ENCODE measurements around the gene NELFB. TPM values are rescaled to one million over a fixed set of nuclear protein-coding genes. Genes with fewer than 3 reads are reported as not detected.

Gene NELFB
- total RNA-seq, 1 experiment from 2014 or later, result 40.5 TPM

- Mint-ChIP-seq H3K9me3 (ENCODE audit: unreplicated experiment) (no peaks in the 10 kb centered on the region), H3K36me3 (ENCODE audit: insufficient read depth, unreplicated experiment) (peaks cover 14% of the 10 kb centered on the region), H3K4me3 (ENCODE audit: unreplicated experiment) (no peak overlapping the region), H3K4me1 (ENCODE audit: insufficient read depth, unreplicated experiment) (peaks cover 25% of the 10 kb centered on the region), H3K27me3 (ENCODE audit: insufficient read depth, unreplicated experiment) (no peaks in the 10 kb centered on the region), H3K27ac (ENCODE audit: low read depth, unreplicated experiment) (no peak overlapping the region)
- TF ChIP-seq, protein P1, sequence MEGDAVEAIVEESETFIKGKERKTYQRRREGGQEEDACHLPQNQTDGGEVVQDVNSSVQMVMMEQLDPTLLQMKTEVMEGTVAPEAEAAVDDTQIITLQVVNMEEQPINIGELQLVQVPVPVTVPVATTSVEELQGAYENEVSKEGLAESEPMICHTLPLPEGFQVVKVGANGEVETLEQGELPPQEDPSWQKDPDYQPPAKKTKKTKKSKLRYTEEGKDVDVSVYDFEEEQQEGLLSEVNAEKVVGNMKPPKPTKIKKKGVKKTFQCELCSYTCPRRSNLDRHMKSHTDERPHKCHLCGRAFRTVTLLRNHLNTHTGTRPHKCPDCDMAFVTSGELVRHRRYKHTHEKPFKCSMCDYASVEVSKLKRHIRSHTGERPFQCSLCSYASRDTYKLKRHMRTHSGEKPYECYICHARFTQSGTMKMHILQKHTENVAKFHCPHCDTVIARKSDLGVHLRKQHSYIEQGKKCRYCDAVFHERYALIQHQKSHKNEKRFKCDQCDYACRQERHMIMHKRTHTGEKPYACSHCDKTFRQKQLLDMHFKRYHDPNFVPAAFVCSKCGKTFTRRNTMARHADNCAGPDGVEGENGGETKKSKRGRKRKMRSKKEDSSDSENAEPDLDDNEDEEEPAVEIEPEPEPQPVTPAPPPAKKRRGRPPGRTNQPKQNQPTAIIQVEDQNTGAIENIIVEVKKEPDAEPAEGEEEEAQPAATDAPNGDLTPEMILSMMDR (IDR thresholded peaks at IDR 0.05; ENCODE audit: unreplicated experiment), result no peak
- POLR2A ChIA-PET, result interaction anchor here (0.7 to 2.0 kb wide), 3 partner anchors 8 to 35 kb away, joined by 3 to 9 read pairs (median 5); partner anchors contain the start of gene TUBB4B
- BruUV-seq (replicated peaks), result no TSS peak
- no peak for DNase-seq (ENCODE audit: unreplicated experiment)
- CTCF ChIA-PET, result interaction anchor here (2.2 kb wide), 1 partner anchor 39 kb away, joined by 8 read pairs; no protein-coding TSS in a partner anchor
- intact Hi-C loops (cut with micrococcal nuclease), result no loop called here
Observed at GRCh38 chr9:137275588-137276472, 20.7 kb downstream of the NELFB start.

DNA sequence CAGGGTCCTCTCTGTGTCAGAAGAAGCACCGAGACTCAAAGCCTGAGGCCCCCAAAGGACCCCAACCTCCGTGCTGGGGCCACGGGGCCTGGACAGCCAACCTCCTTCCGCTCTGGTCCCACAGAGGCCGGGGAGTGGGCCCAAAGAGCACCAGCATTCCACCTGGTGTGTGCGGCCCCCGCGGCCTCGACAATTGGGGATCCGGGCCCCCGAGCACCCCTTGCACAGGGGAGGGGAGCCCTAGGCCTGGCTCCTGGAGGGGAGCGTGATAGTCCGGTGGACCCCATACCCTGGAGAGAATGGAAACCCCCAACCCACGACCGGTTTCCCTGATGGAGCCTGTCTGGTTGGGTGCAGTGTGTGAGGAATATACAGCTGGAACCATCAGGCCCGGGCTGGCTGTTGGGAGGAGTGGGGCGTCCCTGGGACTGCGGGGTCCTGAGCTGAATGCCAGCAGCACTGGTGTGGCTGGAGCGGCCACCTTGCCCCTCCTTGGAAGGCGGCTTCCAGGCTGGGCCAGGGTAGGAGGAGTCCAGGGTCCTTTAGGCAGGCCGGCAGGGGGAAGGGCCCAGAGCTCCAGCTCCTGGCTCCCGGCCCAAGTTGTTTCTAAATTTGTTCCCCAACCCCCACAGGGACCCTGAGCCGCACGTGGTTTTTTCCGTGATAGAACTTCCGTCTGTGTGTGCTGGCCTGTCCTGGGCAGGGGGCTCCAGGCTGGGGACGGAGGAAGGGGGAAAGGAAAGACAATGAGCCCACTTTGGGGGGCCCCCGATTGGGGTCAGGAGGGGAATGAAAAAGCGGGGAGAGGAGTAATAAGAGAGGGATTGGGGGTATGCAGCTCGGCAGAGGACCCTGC is 21.6 kb downstream of the NELFB start:
- Mint-ChIP-seq H3K4me3 (ENCODE audit: unreplicated experiment) (peak overlapping the region; percentile 72), H3K27ac (ENCODE audit: low read depth, unreplicated experiment) (peak overlapping the region; percentile 89), H3K9me3 (ENCODE audit: unreplicated experiment) (no peaks in the 10 kb centered on the region), H3K27me3 (ENCODE audit: insufficient read depth, unreplicated experiment) (no peaks in the 10 kb centered on the region), H3K4me1 (ENCODE audit: insufficient read depth, unreplicated experiment) (peaks cover 25% of the 10 kb centered on the region), H3K36me3 (ENCODE audit: insufficient read depth, unreplicated experiment) (peaks cover 7% of the 10 kb centered on the region)
- POLR2A ChIA-PET, result interaction anchor here (0.7 to 2.0 kb wide), 10 partner anchors 10 to 258 kb away, joined by 3 to 13 read pairs (median 4); partner anchors contain the start of genes NELFB, SSNA1 and TUBB4B
- no TSS peak for BruUV-seq (replicated peaks)
- CTCF ChIA-PET, result interaction anchor here (0.6 to 2.2 kb wide), 8 partner anchors 9 to 236 kb away, joined by 3 to 8 read pairs (median 4); partner anchors contain the start of gene NELFB
- TF ChIP-seq, protein P1 (IDR thresholded peaks at IDR 0.05; ENCODE audit: unreplicated experiment), result no peak
- DNase-seq (ENCODE audit: unreplicated experiment), result peak; percentile 81
- intact Hi-C loops (cut with micrococcal nuclease), result no loop called here

DNA sequence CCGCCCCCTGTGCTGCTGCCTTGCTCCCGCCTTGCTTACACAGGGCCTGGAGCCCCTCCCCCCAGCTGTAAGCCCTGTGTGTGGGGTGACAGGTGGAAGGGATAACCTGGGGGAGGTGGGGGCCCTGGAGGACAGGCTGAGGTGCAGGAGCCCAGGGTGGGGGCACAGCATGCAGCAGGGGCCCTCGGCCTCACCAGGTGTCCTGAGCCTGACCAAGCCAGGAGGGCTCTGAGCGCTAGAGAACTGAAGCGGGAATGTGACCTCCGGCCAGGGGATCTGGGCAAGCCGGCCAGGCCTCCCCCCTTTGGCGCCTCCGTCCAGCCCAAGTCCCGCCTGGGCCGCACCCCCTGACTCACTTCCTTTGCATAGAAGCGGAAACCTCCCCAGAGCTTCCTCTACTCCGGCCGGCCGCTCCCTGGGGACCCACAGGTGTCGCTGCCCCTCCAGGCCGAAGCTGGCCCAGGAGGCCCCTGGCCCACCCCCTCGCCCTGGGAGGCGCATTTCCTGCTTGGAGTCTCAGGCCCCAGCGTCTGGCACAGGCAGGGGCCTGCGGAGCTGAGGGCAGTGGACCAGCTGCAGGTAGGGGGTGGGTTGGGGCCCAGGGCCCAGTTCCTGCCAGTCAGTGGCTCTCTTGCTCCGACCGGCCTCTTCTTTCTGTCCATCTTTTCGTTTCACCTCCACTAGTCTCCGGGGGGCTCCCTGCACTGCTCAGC is 22.4 kb downstream of the NELFB start, which contains the start of gene TOR4A:
TSS of gene TOR4A (plus strand) at position 398 of the 713 bp plus-strand sequence. CDS start 964 bp downstream, outside the sequence.
- no TSS peak for BruUV-seq (replicated peaks)
- Mint-ChIP-seq H3K36me3 (ENCODE audit: insufficient read depth, unreplicated experiment) (peaks cover 7% of the 10 kb centered on the region), H3K4me3 (ENCODE audit: unreplicated experiment) (peak within 1 kb of the TSS; percentile 72), H3K4me1 (ENCODE audit: insufficient read depth, unreplicated experiment) (peaks cover 25% of the 10 kb centered on the region), H3K27ac (ENCODE audit: low read depth, unreplicated experiment) (peak within 1 kb of the TSS; percentile 89), H3K27me3 (ENCODE audit: insufficient read depth, unreplicated experiment) (no peaks in the 10 kb centered on the region), H3K9me3 (ENCODE audit: unreplicated experiment) (no peaks in the 10 kb centered on the region)
- TF ChIP-seq, protein P1 (IDR thresholded peaks at IDR 0.05; ENCODE audit: unreplicated experiment), result no peak
- ChIA-PET POLR2A (interaction anchor here (0.7 to 2.0 kb wide), 12 partner anchors 9 to 275 kb away, joined by 3 to 13 read pairs (median 4); partner anchors contain the start of genes MRPL41, NELFB, NSMF and SSNA1), CTCF (interaction anchor here (0.6 to 2.2 kb wide), 8 partner anchors 10 to 236 kb away, joined by 3 to 8 read pairs (median 4); partner anchors contain the start of gene NELFB)
- DNase-seq (ENCODE audit: unreplicated experiment), result peak; percentile 93
- intact Hi-C loops (cut with micrococcal nuclease), result no loop called here
